HG03039 (cell line): Measurements from ENCODE around the gene RAPGEF5.

ENCODE experiments used
- ATAC-seq: cut with Tn5 transposase; IDR thresholded peaks from one replicate; pipeline ENCODE4 v1.9.1; 2021; ENCODE audit warnings: mild to moderate bottlenecking, moderate library complexity; ENCODE audit not compliant: unreplicated experiment

The RAPGEF5 gene, protein sequence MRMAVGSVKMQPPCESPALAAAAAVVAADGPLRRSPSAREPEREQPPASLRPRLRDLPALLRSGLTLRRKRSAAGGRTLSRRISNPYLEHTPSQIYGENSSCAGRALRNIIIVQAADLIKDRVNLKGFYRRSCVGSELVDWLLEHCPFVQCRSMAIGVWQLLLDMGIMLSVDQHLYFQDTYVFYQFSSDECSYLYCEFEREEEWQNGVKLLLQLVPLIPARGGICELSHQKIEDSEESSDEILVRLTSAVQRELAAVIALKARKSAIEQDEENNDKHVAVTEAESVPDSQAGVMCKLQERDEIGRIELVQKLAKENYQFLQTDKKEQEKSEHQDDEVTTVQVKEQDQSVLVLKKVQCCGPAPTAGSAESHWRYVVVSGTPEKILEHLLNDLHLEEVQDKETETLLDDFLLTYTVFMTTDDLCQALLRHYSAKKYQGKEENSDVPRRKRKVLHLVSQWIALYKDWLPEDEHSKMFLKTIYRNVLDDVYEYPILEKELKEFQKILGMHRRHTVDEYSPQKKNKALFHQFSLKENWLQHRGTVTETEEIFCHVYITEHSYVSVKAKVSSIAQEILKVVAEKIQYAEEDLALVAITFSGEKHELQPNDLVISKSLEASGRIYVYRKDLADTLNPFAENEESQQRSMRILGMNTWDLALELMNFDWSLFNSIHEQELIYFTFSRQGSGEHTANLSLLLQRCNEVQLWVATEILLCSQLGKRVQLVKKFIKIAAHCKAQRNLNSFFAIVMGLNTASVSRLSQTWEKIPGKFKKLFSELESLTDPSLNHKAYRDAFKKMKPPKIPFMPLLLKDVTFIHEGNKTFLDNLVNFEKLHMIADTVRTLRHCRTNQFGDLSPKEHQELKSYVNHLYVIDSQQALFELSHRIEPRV

DNA sequence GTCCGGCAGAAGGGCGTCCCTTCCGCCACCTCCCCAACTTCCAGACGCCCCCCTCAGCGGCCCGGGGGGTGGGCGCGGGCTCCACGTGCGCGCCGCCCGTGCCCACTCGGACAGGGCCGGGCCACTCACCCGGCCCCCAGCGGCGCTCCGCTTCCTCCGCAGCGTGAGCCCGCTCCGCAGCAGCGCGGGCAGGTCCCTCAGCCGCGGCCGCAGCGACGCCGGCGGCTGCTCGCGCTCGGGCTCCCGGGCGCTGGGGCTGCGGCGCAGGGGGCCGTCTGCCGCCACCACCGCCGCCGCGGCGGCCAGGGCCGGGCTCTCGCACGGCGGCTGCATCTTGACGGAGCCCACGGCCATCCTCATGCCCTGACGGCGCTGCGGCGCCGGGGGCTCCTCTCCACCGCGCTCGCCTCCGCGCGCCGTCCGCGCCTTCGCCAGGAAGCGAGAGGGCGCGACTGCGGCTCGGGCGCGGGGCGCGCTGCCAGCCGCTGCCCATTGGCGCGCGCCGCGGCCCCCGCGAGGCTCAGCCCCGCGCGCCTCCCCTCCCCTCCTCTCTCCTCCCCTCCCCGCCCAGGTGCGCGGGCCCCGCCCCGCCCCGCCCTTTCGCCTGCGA, at the start of gene RAPGEF5:
TSS of gene RAPGEF5 (minus strand) at position 454 of the 610 bp plus-strand sequence. CDS start at position 360, 94 bp downstream.
- no peak for ATAC-seq

DNA sequence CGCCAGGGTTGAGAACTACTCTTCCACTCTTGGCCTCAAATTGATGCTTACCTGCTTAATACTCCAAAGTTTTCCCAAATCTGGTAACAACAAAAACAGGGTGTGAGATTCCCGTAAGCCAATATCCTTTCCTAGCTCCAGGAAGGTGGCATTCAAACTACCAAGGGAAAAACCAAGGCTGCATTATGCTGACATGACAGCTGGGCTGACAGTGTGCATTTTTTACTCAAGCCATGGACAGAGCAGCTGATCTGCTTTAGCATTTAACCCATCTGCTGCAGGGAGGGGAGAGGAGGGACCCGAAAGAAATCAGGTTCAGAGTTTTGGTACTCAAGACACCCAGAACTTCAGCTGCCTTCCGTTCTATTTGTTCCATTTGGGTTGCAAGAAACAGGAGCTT, 49.8 kb upstream of the RAPGEF5 start:
- ATAC-seq, result no peak

- ATAC-seq, result no peak
These were observed 47.6 kb upstream of the RAPGEF5 start for GRCh38 chr7:22404421-22405023.

GRCh38 chr7:22403344-22403743, 46.4 kb upstream of the RAPGEF5 start:
- no peak for ATAC-seq

- ATAC-seq, result no peak
These were observed 45.3 kb upstream of the RAPGEF5 start for GRCh38 chr7:22402250-22402649.

DNA sequence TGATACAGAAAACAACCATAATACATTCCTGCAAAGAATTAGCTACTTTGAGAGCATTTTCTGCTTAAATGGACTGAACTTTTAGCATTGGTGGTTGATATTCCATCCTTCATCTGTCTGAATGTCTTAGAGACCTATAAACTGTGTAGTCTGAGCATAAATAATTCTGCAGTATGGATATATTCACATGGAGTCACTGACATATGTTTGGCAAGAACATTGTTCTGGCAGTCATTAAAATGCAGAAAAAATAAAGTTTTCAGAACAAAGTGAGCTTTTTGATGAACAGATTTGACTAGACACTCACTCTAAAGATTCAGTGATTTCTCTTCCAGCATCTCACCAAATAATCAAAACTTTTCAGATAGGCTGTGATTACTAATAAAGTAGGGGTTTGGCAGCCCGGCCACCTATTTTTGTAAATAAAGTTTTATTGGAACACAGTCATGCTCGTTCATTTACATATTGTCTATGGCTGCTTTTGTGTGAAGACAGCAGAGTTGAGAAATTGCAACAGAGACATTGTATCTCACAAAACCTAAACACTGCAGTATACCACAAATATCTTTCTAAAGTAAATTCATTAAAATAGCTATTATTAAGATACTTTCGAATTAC, 44.1 kb upstream of the RAPGEF5 start:
- ATAC-seq, result no peak

DNA sequence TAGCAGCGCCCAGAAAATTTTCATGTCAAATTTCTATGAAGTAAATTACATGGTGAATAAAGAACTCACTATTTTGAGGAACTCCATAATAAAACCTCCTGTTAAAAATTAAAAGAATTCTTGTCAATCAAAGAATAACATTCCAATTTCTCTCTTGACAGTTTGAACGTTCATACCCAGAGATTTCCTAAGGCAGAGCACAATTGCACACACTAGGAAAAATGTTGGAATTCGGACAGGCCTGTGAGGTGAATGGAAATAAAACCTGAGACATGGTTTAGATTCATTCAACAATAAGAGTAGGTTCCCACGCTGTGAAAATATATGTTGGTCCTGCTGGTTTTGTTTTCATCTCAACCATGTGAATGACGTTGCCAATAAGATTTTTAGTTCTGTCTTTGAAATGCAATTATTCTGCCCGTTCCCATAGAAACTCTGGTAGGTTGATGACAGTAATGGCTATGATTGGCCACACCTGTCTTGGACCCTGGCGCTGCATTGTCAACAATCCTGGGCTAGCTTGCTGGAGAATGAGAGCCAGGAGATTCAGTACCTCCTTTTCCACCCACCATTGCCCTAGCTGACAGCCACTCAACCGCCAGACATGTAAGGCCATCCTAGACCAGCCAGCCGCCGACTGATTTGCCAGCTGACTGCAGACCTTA, 43.3 kb upstream of the RAPGEF5 start:
- no peak for ATAC-seq

- ATAC-seq, result no peak
These were observed 42.6 kb upstream of the RAPGEF5 start for GRCh38 chr7:22399546-22399945.

- no peak for ATAC-seq
These were observed 42.1 kb upstream of the RAPGEF5 start for GRCh38 chr7:22399091-22399490.

- ATAC-seq, result no peak
These were observed 41.0 kb upstream of the RAPGEF5 start for GRCh38 chr7:22397981-22398380.

GRCh38 chr7:22395222-22395621, 38.3 kb upstream of the RAPGEF5 start:
- no peak for ATAC-seq

- no peak for ATAC-seq
These were observed 37.8 kb upstream of the RAPGEF5 start for GRCh38 chr7:22394739-22395138.

- no peak for ATAC-seq
These were observed 37.2 kb upstream of the RAPGEF5 start for GRCh38 chr7:22393913-22394729.

- no peak for ATAC-seq
These were observed 33.6 kb upstream of the RAPGEF5 start for GRCh38 chr7:22390516-22390915.

GRCh38 chr7:22389892-22390291, 32.9 kb upstream of the RAPGEF5 start:
- no peak for ATAC-seq

DNA sequence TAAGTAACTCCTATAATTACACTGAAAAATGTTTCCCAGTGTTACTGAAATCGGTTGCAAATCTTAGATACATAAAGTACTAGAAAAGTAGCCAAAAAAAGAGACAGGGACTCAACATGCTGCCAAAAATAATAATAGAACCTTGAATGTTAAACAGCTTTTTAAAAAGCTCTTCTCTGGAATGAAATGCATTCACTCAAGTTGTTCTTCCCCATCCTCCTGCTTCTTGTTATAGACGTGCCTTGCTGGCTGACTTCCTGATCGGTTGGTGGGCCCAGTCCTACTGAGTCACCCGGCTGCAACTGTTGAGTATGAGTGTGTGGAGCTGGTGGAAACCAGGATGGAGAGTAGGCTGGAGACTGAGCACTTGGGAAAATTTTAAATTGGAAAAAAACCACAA, 30.6 kb upstream of the RAPGEF5 start:
- no peak for ATAC-seq

- ATAC-seq, result peak; percentile 48
These were observed 29.9 kb upstream of the RAPGEF5 start for GRCh38 chr7:22386865-22387264.

- peak; percentile 67 for ATAC-seq
These were observed 29.4 kb upstream of the RAPGEF5 start for GRCh38 chr7:22386206-22386858.

DNA sequence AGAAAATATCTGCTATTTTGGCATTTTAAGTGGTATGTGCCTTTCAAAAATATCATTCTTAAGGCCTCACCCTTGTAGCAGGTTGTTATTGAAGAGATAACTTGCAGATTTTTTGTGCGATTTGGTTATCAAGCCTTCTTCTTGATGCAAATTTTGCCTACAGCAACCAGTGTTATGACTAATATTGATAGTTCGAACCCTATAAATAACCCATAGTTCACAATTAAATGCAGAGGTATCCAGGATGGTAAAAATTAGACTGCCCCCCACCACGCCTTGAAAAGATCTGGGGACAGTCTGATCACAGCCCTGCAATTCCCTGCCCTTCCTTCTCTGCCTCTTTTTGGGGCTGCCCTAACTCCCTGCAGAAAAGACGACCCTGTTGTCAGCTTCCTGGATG, 28.4 kb upstream of the RAPGEF5 start:
- no peak for ATAC-seq
